Measurements from ENCODE around the gene TRIM29.

DNA sequence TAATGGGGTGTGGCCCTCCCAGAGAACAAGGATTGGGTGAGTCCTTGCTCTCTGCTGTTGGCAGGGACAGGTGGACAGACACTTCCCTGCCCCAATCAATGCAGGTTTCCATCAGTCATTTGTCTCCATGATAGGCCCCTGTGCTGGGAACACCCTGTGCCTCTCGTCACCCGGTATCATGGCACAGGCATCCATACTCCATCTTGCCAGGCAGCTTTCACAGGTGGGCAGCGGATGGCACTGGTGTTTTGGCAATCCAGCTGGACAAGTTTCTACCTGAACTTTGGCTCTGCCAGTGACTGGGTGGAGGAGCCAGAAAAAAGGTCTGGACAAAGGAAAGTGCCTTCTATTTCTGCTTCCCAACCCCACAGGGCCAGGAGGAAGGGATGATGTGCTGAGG, 47.5 kb downstream of the TRIM29 start:
- TF ChIP-seq CTCF (IDR thresholded peaks at IDR 0.05; ENCODE audit: insufficient read depth, low read depth, low read length) = no peak
- TF ChIP-seq EZH2 (IDR thresholded peaks at IDR 0.05; ENCODE audit: insufficient read depth, low read length) = no peak
